ENCODE measurements around the gene UROC1.

The UROC1 gene

DNA sequence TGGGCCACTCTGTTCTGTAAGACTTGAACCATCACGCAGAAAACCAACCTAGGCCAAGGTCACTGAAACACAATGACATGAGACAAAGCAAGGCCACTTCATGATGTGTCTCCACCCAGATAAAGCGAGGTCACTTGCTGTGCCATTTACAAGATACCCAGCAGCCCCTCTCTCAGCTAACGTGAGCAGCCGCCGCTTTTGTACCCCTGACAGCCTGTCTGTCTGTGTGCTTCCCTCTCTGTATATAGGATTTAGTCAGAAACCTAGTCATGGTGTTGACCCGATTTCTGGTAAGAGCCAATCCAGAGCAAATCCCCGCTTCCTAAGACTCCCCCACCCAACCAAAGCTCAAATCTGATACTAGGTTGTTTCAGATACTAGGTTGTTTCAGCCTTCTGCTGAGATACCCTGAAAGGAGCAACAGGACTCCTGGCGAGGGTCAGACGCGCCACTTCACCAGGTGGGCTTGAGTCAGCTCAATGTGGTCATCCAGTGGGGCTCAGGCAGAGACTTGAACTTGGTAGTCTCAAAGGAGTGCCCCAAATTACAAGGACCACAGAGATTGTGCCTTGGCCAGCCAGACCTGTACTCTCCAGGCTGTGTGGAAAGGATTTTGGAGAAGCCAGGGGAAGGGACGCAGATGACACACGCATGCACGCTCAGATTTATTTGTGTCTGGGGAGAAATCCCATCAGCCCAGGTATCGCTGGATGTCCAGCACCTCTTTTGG is 38.8 kb downstream of the UROC1 start:
- no peak for DNase-seq (ENCODE audit: low spot score)

DNA sequence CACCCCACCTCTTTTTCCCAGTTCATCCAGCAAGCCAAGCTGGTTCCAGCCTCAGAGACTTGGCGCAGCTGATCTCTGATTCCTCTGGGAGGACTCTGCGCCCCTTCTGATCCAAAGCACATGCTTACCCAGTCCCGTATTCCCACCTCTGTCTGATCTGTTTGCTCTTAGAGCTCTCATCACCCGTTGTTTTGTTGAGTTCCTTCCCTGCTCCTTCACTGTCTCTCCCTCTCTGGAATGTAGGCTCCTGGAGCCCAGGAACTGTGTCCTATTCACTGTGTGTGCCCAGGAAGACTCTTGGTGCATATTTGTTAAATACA is 40.6 kb downstream of the UROC1 start:
- no peak for DNase-seq (ENCODE audit: low spot score)

DNA sequence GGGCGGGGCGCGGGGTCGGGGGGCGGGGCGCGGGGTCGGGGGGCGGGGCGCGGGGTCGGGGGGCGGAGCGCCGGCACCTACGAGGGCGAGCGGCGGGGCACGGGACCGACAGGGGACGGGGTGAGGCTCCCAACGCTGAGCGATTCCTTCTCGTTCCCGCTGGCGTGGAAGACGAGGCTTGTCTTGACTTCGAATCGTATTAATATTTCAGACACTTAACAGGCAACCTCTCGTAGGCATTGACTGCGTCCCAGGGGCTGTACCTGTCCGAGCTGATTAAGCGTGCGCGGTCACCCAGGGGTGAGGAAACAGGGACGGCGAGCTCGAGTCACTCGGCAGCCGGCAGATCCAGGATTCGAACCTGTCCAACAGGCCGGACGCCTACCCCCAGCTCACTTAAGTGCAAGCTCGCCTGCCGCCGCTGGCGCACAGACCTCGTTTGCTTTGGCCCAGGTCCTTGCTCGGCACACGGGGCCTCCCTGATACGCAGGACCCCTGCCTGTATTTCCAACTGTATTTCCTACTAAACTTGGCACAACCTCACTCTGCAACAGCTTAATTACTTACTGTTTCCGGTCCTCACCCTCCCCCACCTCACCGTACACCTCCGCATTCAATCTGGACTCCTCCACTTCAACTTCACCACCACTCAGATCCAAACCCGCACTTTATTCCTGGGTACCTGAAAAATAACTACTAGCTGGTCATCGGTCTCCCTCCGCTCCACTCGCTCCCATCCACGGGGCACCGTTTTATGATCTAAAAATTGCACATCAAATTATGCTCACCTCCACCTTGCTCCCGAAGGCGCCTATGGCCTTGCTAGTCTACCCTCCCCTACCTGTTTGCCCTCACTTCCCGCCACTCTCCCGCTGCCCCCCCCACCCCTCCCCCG is 41.2 kb downstream of the UROC1 start:
- DNase-seq (ENCODE audit: low spot score): peak; percentile 71

DNA sequence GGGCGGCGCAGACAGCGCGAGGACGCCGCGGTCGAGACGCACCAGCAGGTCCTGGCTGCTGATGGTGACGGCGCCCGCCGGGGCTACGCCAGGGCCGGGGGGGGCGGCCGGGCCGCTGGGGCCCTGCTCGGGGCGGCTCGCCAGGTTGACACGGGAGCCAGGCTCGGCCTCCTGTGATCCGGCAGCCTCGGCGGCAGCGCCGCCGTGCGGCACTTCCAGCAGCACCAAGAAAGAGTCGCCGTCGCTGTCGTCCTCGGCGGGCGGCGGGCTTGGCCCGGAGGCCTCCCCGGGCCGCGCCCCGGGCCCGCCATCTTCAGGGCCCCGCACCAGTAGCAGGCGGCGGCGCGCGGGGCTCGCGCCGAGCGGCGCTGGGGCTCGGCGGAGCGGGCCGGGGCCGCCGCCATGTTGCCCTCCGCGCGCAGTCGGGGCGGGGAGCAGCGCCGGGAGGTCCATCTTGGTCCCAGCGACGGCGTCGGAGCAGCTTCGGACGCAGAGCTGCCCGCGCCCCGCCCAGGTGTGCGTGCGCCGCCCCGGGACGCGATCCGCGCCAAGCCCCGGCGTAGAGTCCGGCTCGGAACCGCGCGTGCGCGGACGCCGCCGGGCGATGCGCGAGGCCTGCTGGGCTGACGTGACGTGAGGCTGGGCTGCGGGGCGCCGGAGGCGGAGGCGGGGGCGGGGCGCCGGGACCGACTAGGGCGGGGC is 42.0 kb downstream of the UROC1 start, which contains the start of gene ZXDC:
TSS of gene ZXDC (minus strand) at position 479 of the 702 bp plus-strand sequence. CDS start at position 453, 26 bp downstream.
- DNase-seq (ENCODE audit: low spot score): peak; percentile 88

DNA sequence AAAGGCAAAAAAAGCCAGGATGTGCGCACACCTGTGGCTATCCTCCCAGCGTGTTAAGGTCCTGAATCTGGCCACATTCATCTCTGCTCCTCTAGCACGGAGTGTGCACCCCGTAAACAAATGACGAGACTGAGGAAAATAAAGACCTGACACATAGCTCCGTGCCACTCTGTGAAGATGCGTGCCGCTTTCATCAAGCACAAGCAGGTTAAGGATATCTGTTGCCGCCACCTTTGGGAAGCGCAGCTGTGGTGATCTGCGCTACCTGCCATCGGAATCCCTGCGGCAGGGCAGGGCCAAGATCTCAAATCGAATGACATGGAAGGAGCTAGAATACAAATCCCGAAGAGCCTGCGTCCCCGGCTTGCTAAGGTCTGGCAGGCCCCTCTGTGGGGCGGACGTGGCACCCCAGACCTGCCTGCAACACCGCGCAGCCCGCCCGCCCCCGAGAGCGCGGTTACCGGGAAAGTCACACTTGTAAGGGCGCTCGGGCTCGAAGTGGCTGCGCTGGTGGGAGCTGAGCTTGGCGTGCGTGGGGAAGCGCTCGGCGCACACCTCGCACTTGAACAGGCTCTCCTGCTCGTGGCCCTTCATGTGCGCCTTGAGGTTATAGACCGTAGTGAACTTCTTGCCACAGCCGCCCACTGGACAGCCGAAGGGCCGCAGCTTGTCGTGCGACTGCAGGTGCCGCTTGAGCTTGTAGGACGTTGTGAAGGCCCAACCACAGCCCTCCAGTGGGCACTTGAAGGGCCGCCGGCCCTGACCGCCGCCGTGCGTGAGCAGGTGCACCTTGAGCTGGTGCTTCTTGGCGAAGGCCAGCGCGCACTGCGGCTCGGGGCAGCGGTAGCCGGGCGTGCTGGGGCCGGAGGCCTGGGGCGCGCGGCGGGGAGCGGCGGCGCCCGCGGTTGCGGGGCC is 42.8 kb downstream of the UROC1 start:
- DNase-seq (ENCODE audit: low spot score): no peak

DNA sequence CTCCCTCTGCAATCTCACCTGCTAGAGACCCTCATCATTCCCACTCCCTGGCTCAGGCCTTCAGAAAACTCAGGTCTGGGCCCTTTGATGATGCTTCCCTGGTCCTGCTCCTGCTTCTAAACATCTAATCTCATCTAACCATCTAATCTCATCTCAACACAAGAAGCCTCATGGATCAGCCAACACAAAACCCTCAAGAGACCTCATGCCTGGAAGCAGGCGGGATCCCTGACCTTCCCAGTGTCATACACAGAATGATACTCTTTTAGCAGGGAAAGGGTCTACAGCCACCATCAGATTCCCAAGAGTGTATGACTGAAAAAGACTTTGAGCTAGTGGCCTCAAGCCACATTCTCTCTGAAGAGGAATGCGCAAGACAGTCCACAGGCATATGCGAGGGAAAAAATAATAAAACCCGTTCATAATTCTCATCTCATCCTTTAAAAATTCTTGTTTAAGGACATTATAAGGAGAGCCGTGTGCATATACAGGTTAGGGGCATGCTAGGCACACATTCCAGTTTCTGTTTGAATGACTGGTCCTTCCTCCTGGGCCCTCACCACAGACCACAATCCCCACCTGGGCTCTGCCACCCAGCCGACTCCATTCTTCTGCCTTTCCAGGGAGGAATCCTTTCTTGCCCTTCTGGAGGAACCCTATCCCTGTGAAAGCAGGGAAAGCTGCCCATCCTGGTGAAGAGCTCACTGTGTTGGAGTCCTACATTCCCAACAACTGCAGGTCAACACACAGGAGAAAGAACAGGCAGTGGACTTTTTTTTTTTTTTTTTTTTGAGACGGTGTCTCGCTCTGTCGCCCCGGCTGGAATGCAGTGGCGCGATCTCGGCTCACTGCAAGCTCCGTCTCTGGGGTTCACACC is 44.0 kb downstream of the UROC1 start:
- no peak for DNase-seq (ENCODE audit: low spot score)

DNA sequence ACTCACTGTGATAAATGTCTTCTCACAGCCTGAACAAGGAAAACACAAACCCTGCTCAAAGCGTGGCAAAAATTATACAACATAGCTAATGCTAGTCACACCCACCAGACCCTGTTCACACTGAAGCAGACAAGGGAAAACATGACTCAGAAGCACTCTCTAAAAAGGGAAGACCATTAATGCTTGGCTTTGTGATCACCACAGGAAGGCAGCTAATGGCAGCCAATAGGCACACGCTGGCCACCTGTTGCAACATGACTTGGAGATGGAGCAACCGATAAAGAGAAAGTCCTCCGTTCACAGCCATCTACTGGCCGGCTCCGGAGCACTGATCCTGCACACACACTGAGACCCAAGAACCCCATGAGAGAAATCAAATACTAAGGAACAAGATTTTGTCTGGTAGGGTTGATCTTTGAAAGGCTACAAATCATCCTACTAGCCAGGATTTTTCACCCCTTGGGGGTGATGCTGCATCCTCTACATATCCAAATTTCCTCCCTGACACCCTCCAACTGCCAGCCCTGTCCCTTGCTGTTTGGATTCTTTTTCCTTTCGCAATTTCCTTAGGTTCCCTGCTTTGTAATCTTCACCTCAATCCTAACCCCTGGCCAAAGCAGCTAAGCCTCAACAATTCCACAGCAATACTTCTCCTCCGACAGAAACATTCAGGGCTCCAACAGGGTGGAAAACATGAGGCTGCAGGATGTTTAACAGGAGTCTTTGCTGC is 45.1 kb downstream of the UROC1 start:
- no peak for DNase-seq (ENCODE audit: low spot score)

DNA sequence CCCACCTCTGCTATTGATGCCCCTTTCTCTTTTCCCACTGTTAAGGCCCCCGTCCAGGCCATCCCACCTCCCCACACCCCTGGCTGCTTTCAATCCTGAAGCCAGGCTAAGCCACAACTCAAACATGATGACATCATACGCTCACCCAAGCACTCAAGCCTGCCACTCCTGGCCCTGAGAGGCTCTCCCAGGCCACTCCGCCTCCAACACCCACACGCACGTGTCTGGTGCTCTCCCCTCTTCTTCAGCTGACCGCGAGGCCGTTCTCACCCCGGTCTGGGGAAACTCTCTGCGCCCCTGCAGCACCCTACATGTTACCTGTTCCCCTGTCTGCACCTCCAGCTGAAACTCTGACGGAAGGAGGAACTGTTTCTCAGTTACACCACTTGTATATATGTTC is 48.1 kb downstream of the UROC1 start:
- DNase-seq (ENCODE audit: low spot score): no peak

DNA sequence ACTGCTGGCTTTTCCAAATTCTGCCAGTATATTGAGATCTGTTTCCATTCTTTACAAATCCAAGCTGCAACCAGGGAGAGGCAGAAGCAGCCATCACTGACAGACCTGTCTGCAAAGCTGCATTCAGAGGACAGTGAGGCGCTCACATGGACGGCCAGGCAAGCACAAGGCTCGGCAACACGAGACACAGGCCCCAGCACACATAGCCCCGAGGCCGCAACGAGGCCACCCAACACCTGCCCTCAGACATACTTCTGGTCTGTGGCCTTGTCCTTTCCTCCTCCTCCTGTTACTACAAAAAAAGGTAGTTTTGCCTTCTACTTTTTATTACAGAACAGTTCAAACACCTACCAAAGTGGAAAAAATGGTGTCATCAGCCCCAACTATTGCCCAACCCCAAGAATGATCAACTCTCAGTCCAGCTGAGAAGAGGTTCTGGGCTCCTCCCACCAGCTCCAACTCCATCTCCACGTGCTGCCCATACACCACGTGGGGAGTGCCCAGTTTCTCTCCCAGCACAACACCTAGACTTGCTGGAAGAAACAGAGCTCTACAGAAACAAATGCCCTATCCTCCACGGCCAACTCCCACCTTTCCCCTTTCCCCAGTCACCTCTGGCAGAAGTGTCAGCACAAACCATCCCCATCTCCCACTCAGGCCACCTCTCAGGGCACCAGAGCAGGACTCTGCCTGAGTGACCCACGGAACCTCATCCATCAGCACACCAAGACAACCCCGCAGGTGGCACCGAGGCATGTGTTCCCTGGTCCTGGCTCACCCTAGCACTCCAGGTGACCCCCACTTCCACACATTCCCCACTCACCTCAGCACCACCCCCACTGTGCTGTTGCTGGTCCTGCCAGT is 49.3 kb downstream of the UROC1 start:
- DNase-seq (ENCODE audit: low spot score): no peak

DNA sequence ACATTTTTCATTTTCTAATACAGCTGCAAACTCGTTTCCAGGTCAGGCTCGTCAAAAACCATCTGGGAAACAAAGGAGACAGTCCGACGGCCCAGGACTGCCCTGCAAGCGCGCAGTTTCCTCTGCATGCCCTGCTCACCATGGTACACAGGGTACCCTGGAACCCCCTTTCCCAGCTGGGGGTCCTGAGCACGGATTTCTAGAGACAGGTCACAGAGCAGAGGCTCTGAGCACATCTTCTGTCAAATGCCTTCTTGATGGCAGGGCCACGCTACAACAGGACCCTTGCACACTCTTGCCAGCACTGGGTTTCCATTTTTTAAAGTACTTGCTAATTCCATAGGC is 50.0 kb downstream of the UROC1 start:
- DNase-seq (ENCODE audit: low spot score): no peak

DNA sequence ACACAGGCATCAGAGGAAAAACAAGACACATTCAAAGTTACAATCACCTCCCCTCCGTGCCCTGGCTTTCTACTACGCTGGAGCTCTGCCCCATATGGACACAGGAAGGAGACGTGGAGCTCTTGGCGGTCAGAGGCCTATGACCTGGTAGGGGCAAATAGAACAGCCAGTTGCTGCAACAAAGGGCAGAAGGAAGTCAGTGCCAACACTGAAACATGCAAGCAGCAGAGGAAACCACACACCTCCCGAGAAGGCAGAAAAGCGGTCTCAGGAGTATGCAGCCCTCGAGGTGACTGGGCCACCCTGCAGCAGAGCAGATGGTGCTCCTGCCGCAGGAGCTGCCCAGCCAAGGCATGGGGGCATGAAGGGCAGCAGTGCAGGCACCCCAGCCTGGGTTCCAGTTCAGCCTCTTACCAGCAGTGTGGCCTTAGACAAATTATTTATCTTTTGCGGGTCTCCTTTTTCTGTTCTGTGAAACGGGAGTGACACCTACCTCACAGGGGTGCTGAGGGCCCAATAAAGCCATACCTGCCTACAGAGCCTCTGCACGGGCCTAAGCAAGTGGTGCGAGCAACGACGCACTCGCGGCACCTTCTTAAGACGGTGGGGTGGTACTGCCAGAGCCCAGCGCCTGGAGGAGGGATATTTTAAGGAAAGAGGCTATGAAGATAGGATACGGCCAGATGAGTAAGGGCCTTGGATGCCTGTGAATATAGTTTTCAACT is 50.5 kb downstream of the UROC1 start:
- DNase-seq (ENCODE audit: low spot score): no peak

DNA sequence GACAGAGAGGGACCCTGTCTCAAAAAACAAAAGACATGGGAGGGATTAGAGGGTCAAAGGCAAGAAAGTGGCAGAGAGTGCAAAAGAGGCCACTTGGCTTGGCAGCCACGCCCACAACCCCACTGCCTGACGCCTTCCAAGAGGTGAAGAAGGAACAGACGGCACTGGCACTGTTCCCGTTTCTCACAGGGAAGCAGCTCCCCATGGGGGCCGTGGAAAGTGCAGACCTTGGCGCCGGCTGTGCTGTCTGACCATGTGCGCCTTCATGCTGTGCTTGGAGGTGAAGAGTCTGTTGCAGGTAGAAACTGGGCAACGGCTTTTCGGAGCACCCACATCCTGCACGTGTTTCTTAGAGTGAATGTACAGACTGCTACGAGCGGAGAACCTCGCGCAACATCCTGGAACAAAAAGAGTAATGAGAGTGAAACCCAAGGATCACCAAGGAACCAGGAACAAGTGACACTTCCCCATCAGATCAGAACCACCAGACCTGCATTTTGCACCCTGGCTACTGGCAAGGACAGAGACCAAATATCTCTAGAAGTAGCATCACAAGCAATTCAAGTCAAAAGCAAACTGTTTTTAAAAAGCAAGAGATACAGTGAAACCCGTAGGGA is 51.5 kb downstream of the UROC1 start:
- peak; percentile 59 for DNase-seq (ENCODE audit: low spot score)

DNA sequence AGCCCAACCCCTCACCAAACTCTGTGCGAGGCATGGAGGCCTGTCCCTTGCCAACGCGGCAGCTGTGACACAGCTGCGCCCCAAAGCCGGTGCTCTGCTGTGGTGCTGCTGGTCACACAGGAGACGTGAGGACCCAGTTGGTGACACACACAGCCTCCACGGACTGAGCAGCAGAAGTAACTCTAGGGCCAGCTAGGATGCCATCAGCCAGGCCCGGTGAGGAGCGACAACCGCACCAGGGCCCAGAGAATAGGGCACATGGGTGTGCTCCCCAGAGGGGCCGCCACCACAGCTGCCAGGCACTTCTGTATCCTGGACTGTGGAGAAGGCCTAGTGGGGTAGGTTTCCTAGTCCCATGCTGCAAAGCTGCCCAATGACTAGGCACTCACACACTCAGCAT is 52.6 kb downstream of the UROC1 start:
- no peak for DNase-seq (ENCODE audit: low spot score)

DNA sequence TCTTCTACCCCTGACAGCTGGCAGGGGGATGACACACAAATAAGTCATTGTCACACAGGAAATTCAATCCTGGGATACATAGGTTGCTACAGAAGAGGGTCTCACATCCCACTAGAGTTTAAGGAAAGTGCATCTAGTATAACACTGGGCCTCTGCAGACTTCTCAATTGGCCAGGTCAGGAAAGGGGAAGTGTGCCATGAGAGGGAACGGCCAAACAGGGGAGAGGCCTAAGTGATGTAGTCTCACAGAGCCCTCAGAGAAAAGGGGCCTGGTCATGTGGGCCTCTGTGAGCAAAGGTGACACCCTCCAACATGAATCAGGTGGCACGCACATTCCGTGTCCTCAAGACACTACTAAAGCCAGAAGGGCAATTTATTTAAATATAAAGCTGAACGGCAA is 53.1 kb downstream of the UROC1 start:
- no peak for DNase-seq (ENCODE audit: low spot score)

DNA sequence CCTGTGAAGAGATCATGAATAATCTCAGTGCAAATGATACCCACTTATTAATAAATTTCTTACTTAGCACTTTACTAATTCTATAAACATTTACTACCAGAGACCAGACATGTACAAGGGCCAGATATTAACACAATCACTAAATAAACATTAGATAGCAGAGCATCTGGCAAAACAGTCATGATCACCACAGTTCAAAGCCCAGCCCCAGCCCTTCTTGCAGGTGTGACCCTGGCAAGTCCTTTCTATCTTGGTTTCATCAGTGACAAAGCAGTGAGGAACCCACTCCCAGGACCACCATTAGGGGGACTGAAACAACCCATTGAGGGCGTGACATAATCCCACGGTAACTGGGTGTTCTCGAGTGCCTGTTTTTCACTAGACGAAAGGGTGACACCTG is 53.5 kb downstream of the UROC1 start:
- no peak for DNase-seq (ENCODE audit: low spot score)

DNA sequence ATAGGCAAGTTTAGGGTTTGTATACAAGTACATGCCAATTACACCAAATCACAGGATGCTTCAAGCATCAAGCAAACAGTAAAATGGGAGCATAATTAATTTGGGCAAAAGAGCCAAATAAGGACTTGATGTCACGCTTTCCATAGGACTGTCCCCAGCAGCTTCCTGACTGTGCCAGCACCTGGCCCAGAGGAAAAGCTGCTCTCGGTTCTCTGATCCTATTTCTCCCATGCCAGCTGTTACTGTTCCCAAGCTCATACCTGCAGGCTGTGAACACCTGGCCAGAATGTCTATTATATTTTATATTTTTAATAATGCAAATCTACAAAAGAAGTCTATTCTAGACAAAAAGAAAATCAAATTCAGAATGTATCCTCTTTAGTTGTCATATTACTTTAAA is 54.1 kb downstream of the UROC1 start:
- DNase-seq (ENCODE audit: low spot score): no peak

DNA sequence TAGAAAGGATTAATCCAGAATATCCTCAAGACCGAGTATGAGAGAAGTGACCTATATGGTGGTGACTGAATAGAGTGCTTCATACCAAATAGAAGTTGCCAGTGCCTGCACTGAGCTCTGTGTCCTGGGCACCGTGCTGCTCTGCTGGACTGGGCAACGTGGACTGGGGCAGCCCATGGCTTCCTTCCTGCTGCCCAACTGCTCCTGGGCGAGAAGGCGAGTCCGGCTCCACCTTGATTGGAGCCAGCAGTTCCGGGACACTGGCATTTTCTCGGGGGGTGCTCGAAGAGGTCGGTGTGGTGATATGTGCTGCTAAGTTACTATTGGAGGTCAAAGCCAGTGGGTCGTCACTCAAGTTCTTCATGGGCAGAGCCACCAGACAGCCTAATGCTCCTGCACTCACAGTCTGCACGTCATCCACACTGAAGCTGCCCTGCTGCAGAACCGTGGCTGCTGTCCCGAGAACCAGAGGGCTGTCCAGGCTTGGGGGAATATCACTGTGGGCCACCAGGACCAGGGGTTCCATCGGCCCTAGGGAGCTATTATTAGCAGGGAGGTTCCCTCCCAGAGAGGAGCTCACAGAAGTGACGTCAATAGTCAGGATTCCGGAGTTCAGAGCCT is 56.0 kb downstream of the UROC1 start:
- DNase-seq (ENCODE audit: low spot score): no peak

DNA sequence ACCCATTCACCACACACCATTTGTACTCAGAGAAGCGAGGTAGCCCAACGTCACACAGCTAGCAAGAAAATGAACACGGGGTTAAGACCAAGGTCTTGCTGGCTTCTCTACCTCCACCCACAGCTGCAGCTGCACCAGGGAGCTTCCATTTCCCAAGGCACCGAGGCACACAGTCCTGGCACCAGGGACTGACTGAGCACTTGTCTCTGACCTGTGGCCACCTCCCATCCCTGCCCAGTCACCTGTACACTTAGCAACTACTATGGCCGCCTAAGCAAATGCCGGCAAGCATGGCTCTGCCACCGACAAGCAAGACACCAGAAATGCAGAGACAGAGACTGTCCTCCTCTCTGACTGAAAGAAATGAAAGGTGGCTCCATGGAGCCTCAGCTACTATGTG is 57.2 kb downstream of the UROC1 start:
- no peak for DNase-seq (ENCODE audit: low spot score)
